GM21786 (cell line): Measurements from ENCODE around the gene FNTB.

ENCODE experiments used
- ATAC-seq: cut with Tn5 transposase; IDR thresholded peaks from one replicate; pipeline ENCODE4 v1.9.1; 2021; ENCODE audit not compliant: unreplicated experiment

The FNTB gene

GRCh38 chr14:64986648-64987437, at the start of gene FNTB:
Gene FNTB, plus strand, starts transcription at chr14:64986895. Its CDS starts 59 bp downstream, at chr14:64986954.
- ATAC-seq = peak; percentile 87

- ATAC-seq = no peak
Observed at GRCh38 chr14:64937171-64937820, 49.4 kb upstream of the FNTB start.

DNA sequence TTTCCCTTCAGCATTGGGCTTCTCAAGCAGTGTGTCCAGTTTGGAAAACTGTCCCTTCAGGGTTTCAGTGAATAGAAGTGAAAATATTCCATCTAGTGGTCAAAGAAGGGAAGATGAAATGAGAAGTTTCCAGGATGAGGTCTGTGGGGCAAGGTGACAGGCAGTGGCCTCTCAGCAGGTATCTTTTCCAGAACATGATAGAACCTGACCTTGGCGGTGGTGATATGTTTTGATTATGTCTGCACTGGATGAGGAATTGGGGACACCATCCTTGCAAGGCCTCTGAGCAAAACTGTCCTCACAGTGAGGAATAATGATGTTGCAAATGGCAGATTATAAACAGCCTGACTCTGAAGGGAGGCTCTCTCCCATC, 48.9 kb upstream of the FNTB start:
- no peak for ATAC-seq

DNA sequence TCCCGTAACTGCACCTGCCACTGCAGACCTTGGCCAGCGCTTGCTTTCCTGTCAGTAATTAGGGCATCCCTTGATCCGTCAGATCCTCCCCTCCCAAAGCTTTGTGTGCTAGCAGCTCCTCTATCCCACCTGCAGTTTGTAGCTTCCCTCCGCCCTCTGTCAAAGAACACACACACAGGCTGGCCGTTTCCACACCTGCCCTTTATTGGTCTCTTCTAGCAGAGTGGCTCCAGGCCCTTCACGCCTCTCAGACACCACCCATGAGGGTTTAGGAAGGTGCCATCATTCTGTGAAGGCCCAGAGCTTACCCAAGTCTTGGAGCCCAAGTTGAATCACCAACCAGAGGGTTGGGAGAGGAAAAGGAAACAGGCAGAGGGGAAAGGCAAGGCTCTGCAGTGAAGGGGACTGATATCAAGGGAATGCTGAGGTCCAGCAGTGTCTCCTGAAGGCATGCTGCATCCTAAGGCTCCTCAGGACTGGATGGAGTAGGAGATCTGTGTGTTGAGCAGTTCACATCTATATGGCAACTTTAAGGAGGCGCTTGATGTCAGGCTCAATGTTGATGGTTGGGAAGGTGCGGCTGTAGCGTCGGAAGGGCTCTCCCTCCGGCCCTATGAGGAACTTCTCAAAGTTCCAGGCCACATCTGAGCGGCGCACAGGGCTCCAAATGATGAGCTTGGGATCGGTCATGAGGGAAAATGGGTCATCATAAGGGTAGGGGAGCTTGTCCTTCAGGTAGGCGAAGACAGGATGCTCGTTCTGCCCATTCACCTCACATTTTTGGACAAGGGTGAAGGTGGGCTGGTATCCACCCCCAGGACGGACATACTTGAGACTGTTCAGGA, 47.5 kb upstream of the FNTB start:
- no peak for ATAC-seq

- ATAC-seq = no peak
Observed at GRCh38 chr14:64939817-64940190, 46.9 kb upstream of the FNTB start.

GRCh38 chr14:64940336-64940910, 46.3 kb upstream of the FNTB start:
- ATAC-seq = no peak

GRCh38 chr14:64942531-64943111, 44.1 kb upstream of the FNTB start, which contains the start of gene GPX2:
Gene GPX2, minus strand, starts transcription at chr14:64942745. Its CDS starts 19 bp downstream, at chr14:64942726.
- no peak for ATAC-seq

- ATAC-seq = no peak
Observed at GRCh38 chr14:64943556-64943955, 43.1 kb upstream of the FNTB start.

DNA sequence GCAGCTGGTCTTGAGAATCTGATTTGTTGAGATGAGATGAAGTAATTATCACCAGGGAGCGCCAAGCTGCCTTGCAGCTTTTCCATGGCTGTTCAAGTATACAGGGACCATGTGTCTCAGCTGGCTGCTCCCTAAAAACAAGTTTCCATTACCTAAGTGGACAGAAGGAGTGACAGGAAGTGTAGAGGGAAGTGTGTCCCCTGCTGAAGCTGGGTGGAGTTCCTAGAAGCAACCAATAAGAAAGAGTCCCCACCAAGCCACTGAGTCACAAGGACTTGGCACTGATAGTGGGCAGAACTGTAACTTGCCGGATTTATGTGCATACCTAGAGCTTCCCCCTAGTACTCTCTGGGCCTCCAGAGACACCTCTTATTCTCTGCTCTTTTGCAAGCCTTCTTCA, 42.7 kb upstream of the FNTB start:
- no peak for ATAC-seq

- ATAC-seq = no peak
Observed at GRCh38 chr14:64944861-64945260, 41.8 kb upstream of the FNTB start.

- ATAC-seq = no peak
Observed at GRCh38 chr14:64945431-64946178, 41.1 kb upstream of the FNTB start.

DNA sequence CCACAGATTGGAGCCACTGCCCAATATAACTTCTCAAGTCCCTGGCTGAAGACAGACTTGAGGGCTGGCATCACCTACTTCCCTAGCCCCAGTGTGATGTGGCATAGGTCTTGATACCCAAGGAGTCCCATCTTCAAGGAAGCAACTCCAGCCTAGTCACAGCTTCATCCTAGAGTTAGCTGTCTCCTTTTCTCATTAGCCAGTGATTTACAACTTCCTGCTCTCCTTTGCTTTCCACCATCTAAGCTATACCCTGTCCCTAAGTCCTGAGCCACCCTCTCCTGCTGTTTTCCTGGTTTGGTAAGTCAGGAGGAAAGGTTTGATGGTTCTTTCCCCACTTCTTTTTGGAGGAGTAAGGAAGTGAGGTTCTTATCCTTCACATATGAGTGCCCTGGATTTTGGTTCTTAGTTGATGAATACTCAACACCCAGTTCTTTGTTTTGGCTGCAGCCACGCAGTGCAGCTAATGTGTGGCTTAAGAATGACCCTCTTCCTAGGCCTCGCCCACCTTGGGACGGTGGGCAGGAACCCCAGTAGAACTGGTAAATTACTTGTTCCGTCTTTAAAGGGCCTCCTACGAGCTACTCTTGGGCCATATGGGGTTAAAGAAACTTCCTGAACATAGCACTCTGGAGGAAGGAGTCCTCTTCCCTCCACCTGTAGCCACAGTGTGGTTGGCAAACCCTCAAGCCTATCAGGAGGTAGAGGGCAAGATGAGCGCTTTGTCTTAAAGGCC, 40.2 kb upstream of the FNTB start:
- no peak for ATAC-seq

DNA sequence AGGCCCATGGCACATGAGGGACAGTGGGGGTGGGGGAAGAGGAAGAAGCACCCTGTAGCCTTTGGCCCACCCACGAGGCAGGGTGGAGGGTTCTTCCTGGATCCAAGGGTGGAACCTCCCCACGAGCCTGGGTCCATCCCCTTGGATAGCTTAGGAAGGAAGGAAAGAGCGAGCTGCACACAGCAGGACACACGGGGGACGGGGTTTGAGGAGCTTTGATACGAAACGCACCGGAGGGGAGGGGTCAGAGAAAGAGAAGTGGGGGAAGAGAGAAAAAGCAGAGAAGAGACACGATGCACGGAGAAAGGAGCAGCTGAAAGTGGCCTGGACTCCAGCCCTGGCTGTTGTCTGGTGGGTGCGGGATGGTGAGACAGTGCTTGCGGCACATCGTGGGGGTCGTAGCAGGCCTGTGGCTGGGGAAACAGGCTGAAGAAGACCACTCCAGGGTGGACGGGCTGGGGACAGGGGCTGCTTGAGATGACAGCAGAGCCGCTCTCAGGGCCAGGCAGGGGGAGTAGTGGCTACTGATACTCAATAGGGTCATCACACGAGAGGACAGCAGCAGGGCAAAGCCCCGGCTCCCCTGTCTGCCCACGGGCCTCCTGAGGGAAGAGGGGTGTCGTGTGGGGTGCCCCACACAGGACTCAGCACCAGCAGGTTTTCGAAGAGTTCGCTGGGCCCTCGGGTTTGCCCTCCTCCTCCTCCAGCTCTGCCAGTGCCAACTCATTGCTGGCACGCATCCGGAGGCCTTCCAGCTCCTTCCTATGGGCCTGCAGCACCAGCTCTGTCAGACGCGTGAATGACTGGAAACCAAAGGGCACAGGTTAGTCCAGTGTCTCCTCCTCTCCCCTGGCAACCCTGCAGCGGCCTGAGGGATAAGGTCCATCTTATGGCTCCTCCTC, 38.7 kb upstream of the FNTB start:
- no peak for ATAC-seq

- ATAC-seq = no peak
Observed at GRCh38 chr14:64948612-64949210, 38.0 kb upstream of the FNTB start.

DNA sequence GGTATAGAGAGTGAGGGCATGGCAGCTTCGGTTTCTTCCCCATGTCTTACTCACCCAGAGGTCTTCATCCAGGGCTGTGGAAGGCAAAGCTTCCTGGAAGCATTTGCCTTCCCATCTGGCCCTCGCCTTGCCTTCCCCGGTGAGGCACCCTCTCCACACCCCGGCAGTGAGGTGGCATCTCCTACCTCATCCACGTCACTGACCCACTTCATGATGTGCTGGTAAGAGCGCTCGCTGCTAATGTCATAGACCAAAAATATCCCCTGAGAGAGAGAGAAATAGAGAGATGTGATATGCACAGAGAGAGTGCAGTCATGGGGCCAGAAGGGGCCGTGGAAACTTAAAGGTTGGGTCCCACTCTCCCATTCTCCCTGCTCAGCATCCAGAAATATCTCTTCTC, 35.8 kb upstream of the FNTB start:
- ATAC-seq = no peak

GRCh38 chr14:64951291-64951690, 35.4 kb upstream of the FNTB start:
- ATAC-seq = no peak

DNA sequence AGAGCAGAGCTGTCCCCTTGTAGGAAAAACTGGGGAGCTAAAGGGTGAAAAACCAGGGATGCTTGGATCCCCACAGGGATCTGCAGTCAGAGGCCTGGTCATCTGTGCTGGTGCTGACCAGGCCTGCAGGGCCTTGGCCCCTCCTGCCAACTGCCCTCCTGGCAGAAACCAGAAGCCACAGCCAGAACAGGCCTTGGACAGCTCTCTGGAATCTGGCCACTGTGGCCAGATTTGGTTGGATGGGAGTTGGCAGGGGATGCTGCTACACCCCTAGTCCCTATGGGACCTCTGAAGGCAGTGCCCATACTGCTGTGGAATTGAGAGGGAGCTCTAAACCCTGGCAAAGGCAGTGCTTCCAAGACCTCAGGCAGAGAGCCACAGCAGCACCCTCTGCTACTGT, 35.0 kb upstream of the FNTB start:
- no peak for ATAC-seq
